Measurements from ENCODE around the gene TH.

DNA sequence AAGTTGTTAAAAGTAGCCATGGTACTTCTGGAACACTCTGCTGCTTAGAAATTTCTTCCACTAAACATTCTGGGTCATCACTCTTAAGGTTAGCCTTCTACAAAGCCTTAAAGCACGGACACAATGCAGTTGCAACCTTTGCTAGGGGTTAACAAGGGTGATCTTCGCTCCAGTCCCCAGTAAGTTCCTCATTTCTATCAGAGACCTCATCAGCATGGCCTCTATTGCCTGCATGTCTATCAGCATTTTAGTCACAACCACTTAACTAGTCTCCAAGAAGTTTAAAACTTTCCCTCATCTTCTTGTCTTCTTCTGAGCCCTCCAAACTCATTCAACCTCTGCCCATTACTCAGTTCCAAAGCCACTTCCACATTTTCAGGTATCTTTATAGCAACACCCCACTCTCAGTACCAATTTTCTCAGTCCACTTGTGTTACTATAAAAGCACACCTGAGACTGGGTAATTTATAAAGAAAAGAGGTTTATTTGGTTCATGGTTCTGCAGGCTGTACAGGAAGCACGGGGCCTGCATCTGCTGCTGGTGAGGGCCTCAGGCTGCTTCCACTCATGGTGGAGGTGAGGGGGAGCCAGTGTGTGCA is 48.7 kb upstream of the TH start:
- TF ChIP-seq HDAC6 (IDR thresholded peaks at IDR 0.05; ENCODE audit: low read depth, low read length) (no peak), ASH2L (IDR thresholded peaks at IDR 0.05; ENCODE audit: low read length) (no peak), NANOG (IDR thresholded peaks at IDR 0.05; ENCODE audit: insufficient read depth, low read depth, low read length, poor library complexity, severe bottlenecking) (no peak), CTCF (IDR thresholded peaks at IDR 0.05; ENCODE audit: control extremely low read depth in 1 of 3, insufficient read depth in 1 of 3, low read depth in 1 of 3, low read length in 3 of 3) (no peak), CHD7 (IDR thresholded peaks at IDR 0.05; ENCODE audit: insufficient replicate concordance, low read length) (no peak), JUND (IDR thresholded peaks at IDR 0.05; ENCODE audit: low read length) (no peak)
- TF ChIP-seq, protein P1, sequence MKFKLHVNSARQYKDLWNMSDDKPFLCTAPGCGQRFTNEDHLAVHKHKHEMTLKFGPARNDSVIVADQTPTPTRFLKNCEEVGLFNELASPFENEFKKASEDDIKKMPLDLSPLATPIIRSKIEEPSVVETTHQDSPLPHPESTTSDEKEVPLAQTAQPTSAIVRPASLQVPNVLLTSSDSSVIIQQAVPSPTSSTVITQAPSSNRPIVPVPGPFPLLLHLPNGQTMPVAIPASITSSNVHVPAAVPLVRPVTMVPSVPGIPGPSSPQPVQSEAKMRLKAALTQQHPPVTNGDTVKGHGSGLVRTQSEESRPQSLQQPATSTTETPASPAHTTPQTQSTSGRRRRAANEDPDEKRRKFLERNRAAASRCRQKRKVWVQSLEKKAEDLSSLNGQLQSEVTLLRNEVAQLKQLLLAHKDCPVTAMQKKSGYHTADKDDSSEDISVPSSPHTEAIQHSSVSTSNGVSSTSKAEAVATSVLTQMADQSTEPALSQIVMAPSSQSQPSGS (IDR thresholded peaks at IDR 0.05; ENCODE audit: low read length) = no peak
